Lower lobe of right lung (tissue), 2 donors: ENCODE data around the gene SIN3B. TPM values are rescaled to one million over a fixed set of nuclear protein-coding genes. Genes with fewer than 3 reads are reported as not detected.

ENCODE experiments used
- ATAC-seq, 2 donors: fragments of 200-7000 bp; cut with Tn5 transposase; one replicate each; pipeline ENCODE4 v1.9.1; 2020 to 2022; ENCODE audit warnings: mild to moderate bottlenecking in 2 of 2, moderate library complexity in 2 of 2
- DNase-seq: peaks from one replicate; pipeline ENCODE4 v3.0.0-alpha.2; 2020
- H3K27ac ChIP-seq: fragments of 200-600 bp; one replicate; pipeline ENCODE4 v1.8.0; 2022
- H3K27me3 ChIP-seq: fragments of 200-600 bp; one replicate; pipeline ENCODE4 v1.8.0; 2022; ENCODE audit warnings: low read depth
- H3K36me3 ChIP-seq: fragments of 200-600 bp; one replicate; pipeline ENCODE4 v1.8.0; 2022; ENCODE audit warnings: mild to moderate bottlenecking
- H3K4me1 ChIP-seq: fragments of 200-600 bp; one replicate; pipeline ENCODE4 v1.8.0; 2022
- H3K4me3 ChIP-seq: fragments of 200-600 bp; one replicate; pipeline ENCODE4 v1.8.0; 2022; ENCODE audit warnings: mild to moderate bottlenecking
- H3K9me3 ChIP-seq: fragments of 200-600 bp; one replicate; pipeline ENCODE4 v1.8.0; 2022
- CTCF ChIP-seq: fragments of 200-600 bp; IDR thresholded peaks from one replicate; pipeline ENCODE4 v1.8.0; 2022; ENCODE audit warnings: antibody characterized with exemption, mild to moderate bottlenecking
- intact Hi-C: fragments of 100-400 bp; cut with DNase I; formaldehyde crosslinking; loops from one replicate; pipeline ENCODE4 v1.11.0; 2022
- total RNA-seq: library from RNA; stranded (reverse); fragmentation: NEBNext Ultra II Directional; extraction: Animal tissue kit (Norgen Biotek cat#: 25700); gene quantifications from one replicate; pipeline ENCODE4 v1.2.1, GENCODE V29; 2021
- donor health status: DM: no; HTN: yes; CAD: no; lungs with severe emphysema.

SIN3B gene
- total RNA-seq, 1 donor from 2014 or later: 56.6 TPM

DNA sequence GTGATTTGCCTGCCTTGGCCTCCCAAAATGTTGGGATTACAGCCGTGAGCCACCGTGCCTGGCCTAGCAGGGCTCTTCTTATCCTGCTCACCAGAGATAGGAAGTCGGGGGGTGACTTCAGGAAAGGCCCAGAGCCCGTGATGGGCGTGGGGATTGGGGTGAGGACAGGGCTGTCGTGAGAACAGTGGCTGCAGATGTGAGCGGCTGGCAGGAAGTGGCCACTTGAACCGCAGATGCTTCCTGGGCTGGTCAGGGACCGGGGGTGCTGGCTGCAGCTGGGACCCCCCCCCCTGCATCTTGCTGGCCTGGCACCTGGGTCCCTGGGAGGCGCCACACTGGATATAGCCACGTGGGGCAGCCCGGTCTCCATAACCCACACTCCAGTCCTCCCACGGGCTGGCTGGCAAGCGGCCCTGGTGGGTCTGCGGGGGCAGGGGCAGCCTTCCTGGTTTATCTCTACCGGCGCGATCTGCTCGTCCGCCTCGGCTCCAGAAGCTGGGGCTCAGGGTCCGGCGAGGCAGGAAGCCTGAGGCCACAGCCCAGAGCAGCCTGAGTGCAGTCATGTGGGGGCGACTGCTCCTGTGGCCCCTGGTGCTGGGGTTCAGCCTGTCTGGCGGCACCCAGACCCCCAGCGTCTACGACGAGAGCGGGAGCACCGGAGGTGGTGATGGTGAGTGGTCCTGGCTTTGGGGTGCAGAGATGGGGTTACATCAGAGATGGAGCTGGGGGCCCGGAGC is 59.6 kb downstream of the SIN3B start, which contains the start of gene F2RL3:
Gene F2RL3 (plus strand): TSS at position 371 of the 737 bp plus-strand sequence. CDS start 191 bp downstream, at position 562.
- DNase-seq (peak; percentile 72), ATAC-seq (peak; percentile 22 to 45)
- Histone ChIP-seq H3K4me1 (peaks cover 42% of the 10 kb centered on the region), H3K27me3 (no peaks in the 10 kb centered on the region), H3K27ac (peak within 1 kb of the TSS; percentile 84), H3K4me3 (peak within 1 kb of the TSS; percentile 49), H3K9me3 (no peaks in the 10 kb centered on the region), H3K36me3 (no peaks in the 10 kb centered on the region)
- TF ChIP-seq CTCF: no peak
- intact Hi-C loops: no loop called here

GRCh38 chr19:16889366-16889882 is 60.2 kb downstream of the SIN3B start:
- no peak for TF ChIP-seq CTCF
- Histone ChIP-seq H3K4me3 (peak overlapping the region; percentile 49), H3K4me1 (peaks cover 49% of the 10 kb centered on the region), H3K9me3 (no peaks in the 10 kb centered on the region), H3K27me3 (no peaks in the 10 kb centered on the region), H3K36me3 (no peaks in the 10 kb centered on the region), H3K27ac (peak overlapping the region; percentile 84)
- ATAC-seq (peak; percentile 7 to 21), DNase-seq (no peak)
- intact Hi-C loops: no loop called here

DNA sequence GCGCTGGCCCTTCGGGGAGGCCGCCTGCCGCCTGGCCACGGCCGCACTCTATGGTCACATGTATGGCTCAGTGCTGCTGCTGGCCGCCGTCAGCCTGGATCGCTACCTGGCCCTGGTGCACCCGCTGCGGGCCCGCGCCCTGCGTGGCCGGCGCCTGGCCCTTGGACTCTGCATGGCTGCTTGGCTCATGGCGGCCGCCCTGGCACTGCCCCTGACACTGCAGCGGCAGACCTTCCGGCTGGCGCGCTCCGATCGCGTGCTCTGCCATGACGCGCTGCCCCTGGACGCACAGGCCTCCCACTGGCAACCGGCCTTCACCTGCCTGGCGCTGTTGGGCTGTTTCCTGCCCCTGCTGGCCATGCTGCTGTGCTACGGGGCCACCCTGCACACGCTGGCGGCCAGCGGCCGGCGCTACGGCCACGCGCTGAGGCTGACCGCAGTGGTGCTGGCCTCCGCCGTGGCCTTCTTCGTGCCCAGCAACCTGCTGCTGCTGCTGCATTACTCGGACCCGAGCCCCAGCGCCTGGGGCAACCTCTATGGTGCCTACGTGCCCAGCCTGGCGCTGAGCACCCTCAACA is 60.8 kb downstream of the SIN3B start:
- Histone ChIP-seq H3K27ac (peak overlapping the region; percentile 84), H3K4me1 (peaks cover 49% of the 10 kb centered on the region), H3K4me3 (peak overlapping the region; percentile 49), H3K27me3 (no peaks in the 10 kb centered on the region), H3K9me3 (no peaks in the 10 kb centered on the region), H3K36me3 (no peaks in the 10 kb centered on the region)
- intact Hi-C loops: no loop called here
- ATAC-seq: no peak
- no peak for TF ChIP-seq CTCF
- DNase-seq: no peak

DNA sequence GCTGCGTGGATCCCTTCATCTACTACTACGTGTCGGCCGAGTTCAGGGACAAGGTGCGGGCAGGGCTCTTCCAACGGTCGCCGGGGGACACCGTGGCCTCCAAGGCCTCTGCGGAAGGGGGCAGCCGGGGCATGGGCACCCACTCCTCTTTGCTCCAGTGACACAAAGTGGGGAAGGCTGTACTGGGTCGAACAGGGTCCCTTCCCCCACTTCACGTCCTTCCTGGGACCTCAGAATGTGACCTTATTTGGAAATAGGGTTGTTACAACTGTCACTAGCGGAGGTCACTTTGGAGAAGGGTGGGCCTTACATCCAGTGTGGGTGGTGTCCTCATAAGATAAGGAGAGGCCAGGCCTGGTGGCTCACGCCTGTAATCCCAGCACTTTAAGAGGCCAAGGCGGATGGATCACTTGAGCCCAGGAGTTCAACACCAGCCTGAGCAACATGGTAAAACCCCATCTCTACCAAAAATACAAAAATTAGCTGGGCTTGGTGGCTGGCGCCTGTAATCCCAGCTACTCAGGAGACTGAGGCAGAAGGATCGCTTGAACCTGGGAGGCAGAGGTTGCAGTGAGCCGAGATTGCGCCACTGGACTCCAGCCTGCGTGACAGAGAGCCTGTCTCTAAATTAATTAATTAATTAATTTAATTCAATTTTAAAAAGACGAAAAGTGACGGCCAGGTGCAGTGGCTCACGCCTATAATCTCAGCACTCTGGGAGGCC is 61.4 kb downstream of the SIN3B start:
- Histone ChIP-seq H3K4me1 (peaks cover 51% of the 10 kb centered on the region), H3K4me3 (peak overlapping the region; percentile 49), H3K36me3 (no peaks in the 10 kb centered on the region), H3K9me3 (no peaks in the 10 kb centered on the region), H3K27ac (peak overlapping the region; percentile 84), H3K27me3 (no peaks in the 10 kb centered on the region)
- no peak for TF ChIP-seq CTCF
- DNase-seq: no peak
- ATAC-seq: no peak
- intact Hi-C loops: no loop called here

DNA sequence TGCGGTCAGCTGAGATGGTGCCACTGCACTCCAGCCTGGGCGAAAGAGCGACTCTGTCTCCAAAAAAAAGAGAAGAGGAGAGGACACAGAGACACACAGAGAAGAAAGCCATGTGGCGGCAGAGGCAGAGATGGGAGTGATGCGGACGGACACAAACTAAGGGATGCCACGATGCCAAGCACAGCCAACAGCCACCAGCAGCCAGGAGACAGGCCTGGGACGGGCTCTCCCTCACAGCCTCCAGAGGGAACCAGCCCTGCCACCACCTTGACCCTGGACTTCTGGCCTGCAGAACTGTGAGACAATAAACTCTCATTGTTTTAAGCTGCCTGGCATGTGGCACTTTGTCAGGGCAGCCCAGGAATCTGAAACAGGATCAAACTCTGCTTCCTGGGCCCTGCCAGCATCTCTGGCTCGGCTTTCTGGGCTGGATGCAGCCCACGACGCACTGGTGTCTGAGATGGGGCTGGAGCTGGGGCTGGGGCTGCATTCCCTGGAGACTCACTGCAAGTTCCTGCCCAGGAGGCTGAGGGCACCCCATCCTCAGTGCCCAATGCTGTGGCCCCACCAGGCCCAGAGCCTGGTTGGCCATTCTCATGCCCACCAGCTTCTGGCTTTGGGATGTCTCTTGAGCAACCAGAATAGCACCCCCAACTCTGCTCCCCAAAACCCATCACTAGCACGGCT is 62.6 kb downstream of the SIN3B start:
- Histone ChIP-seq H3K27me3 (no peaks in the 10 kb centered on the region), H3K4me1 (peaks cover 54% of the 10 kb centered on the region), H3K4me3 (no peak overlapping the region), H3K9me3 (no peaks in the 10 kb centered on the region), H3K27ac (peak overlapping the region; percentile 84), H3K36me3 (no peaks in the 10 kb centered on the region)
- intact Hi-C loops: no loop called here
- no peak for TF ChIP-seq CTCF
- ATAC-seq (no peak), DNase-seq (no peak)
